IMR-90 (cell line): ENCODE data around the gene NANS.

Experiments
- BHLHE40 ChIP-seq: fragments of 150-350 bp; IDR thresholded peaks from 2 replicates; pipeline ENCODE4 v1.6.1; 2016; ENCODE audit warnings: mild to moderate bottlenecking, low read depth, low read length
- CEBPB ChIP-seq: IDR thresholded peaks from 2 replicates; pipeline ENCODE4 v1.6.1; 2012; ENCODE audit warnings: low read depth, low read length, improper control_type of control experiment
- CTCF ChIP-seq: conservative IDR thresholded peaks from 2 replicates; pipeline ENCODE4 v1.5.1; 2012; ENCODE audit warnings: mild to moderate bottlenecking, low read depth, low read length, improper control_type of control experiment
- MAZ ChIP-seq: IDR thresholded peaks from 2 replicates; pipeline ENCODE4 v1.6.1; 2012; ENCODE audit warnings: low read depth, mild to moderate bottlenecking, low read length, improper control_type of control experiment, moderate library complexity, borderline replicate concordance
- MXI1 ChIP-seq: IDR thresholded peaks from 2 replicates; pipeline ENCODE4 v1.6.1; 2012; ENCODE audit warnings: low read depth, mild to moderate bottlenecking, low read length, moderate library complexity, borderline replicate concordance
- POLR2A ChIP-seq: IDR thresholded peaks from 2 replicates; pipeline ENCODE4 v1.6.1; 2012; ENCODE audit warnings: mild to moderate bottlenecking, low read depth, low read length
- RAD21 ChIP-seq: IDR thresholded peaks from 2 replicates; pipeline ENCODE4 v1.6.1; 2012; ENCODE audit warnings: low read length, improper control_type of control experiment
- RFX5 ChIP-seq: IDR thresholded peaks from 2 replicates; pipeline ENCODE4 v1.8.0; 2012; ENCODE audit warnings: low read depth, mild to moderate bottlenecking, low read length, moderate library complexity
- SMC3 ChIP-seq: fragments of 150-350 bp; IDR thresholded peaks from 2 replicates; pipeline ENCODE4 v1.6.1; 2016; ENCODE audit warnings: low read depth, mild to moderate bottlenecking, antibody characterized with exemption, low read length, moderate library complexity
- USF2 ChIP-seq: fragments of 150-350 bp; IDR thresholded peaks from 2 replicates; pipeline ENCODE4 v1.6.1; 2017; ENCODE audit warnings: mild to moderate bottlenecking, antibody characterized with exemption, low read length, low read depth

GRCh38 chr9:98022447-98022846, 34.1 kb upstream of the NANS start:
- TF ChIP-seq CTCF (no peak), BHLHE40 (no peak), POLR2A (no peak), USF2 (no peak), CEBPB (no peak), RAD21 (no peak), MXI1 (no peak), RFX5 (no peak), MAZ (no peak), SMC3 (0 out of 2 replicates have a peak, but pooled peaks have one; percentile 3)
